GM03348 (cell line): Measurements from ENCODE around the gene ZHX3.

Source experiments
- DNase-seq: peaks from one replicate; pipeline ENCODE4 v3.0.0; 2012; ENCODE audit warnings: low spot score

ZHX3 gene

GRCh38 chr20:41222703-41223102 is 94.8 kb downstream of the ZHX3 start:
- peak; percentile 34 for DNase-seq

DNA sequence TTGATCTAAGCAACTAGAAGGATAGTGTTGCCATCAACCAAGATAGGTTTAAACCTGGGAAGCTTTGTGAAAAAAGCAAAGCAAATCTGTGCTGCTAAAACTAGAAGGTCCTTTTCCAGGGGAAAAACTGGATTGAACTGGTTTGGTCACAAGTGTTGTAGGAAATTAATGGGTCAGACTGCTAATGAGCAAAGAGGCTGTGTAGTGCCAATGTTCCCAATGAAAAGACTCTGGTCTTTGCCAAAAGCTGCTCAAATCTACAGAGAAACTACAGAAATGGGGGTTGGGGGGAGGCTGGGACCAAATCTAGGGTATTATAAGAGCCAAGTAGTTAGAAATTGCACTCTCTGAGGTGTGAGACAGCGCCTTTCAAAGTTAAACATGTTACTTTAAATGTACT is 95.2 kb downstream of the ZHX3 start:
- no peak for DNase-seq

- no peak for DNase-seq
Measured at GRCh38 chr20:41221614-41222218, 95.8 kb downstream of the ZHX3 start.

DNA sequence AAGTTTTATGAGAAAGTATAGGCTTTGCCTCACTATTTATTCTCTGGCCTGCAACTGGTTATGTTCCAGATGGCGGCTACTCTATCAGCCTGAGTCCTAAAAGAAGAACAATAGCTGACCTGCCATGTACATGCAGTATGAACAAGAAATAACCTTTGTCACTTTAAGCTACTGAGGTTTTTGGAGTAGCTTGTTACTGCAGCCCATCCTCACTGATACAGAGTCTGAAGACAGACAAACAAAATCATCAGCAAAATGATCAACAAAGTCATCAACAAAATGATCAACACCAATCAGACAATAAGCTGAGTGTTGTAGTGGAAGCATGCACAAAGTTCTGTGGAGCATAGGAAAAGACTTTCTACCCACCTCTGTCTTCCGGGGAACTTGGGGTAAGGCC is 97.7 kb downstream of the ZHX3 start:
- DNase-seq, result no peak

GRCh38 chr20:41218466-41218865 is 99.1 kb downstream of the ZHX3 start:
- peak; percentile 72 for DNase-seq

- no peak for DNase-seq
Measured at GRCh38 chr20:41217422-41217821, 100.1 kb downstream of the ZHX3 start.

DNA sequence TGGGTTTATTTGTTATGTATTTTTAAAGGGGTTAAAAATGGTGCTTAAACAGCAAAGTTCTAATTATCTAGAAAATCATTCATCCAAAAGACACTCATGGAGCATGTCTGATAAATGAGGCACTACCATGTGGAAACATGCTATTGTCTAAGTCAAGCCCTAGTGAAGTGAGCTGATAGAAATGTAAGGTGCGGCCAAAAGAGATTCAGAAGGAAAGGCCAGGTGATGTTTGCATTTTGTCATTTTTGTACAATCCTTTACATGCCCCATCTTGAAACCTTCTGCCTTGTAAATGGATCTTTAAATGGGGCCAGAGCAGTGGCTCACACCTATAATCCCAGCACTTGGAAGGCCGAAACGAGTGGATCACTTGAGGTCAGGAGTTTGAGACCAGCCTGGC is 102.9 kb downstream of the ZHX3 start:
- no peak for DNase-seq

DNA sequence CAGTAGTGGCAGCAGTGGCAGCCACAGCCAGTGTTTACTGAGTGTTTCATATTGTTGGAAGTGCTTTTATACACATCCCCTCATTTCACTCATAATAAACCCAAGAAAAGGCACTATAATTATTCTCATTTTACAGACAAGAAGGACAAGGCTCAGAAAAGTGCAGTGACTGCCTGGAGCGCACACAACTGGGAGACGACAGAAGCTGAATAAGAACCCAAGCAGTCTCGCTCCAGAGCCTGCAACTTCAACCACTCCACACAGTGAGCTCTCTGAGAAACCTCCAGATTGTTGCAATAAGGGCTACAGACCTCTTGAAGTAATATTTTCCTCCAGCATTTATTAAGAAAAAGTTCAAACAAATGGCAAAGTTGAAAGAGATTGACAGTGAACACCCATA is 103.3 kb downstream of the ZHX3 start:
- no peak for DNase-seq

GRCh38 chr20:41213150-41213820 is 104.2 kb downstream of the ZHX3 start:
- peak; percentile 22 for DNase-seq

DNA sequence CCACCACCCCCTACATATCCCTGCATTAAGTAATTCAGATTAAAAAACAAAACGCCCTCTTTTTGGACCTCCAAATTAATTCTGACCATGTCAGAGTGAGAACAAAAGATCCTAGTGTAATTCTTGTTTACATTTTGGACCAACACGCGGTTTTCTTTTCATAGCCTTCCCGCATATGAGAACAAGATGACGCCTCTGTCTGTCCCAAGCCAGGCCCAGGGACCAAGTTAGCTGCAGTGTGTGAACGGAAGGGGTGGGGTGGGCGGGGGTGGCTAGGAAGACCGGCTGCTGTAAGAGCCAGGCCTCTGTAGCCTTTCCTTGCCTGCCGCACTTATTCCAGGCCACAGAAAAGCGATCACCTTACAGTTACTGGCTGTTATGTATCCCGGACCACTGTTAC is 112.2 kb downstream of the ZHX3 start:
- no peak for DNase-seq

DNA sequence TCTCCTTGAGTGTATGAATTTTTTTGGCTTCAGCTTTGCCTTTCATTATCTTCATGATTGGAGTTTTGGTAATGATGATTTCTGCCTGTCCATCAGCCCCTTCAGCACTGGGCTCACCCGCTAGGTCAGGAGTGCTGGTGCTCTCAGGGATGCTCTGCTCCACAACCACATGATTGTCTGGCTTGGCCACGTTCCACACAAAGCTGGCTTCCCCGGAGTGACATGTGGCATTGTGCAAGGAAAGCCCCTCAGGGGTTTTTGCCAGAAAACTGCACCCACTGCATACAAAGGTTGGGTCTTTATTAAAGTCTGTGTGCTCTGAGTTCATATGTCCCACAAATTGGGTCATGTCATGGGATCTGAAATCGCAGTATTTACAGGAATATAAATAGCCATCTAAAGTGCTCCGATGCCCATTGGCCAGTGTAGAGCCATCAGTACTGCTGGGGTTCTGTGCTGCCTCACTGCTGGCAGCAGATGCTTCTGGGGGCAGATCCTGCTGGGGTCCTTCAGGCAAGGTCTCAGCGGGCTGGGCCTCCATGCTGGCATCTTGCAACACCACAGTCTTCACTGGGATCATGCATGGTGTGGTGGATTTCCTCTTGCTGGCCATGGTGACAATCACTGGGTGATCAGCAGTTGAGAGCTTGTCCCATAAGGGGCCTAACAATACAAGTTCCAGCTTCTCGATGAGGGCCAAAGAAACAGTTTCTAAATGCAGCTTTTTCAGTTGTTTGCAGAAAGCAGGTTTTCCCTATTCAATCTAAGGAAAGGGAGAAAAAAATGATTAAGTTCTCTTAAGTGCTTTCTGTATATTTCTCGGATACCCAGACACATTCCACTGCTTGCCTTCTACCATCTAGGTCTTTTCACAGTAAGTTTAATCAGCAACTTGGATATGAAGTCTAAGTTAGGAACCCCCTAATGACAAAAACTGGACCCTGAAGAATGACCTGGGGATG is 112.9 kb downstream of the ZHX3 start:
- no peak for DNase-seq

DNA sequence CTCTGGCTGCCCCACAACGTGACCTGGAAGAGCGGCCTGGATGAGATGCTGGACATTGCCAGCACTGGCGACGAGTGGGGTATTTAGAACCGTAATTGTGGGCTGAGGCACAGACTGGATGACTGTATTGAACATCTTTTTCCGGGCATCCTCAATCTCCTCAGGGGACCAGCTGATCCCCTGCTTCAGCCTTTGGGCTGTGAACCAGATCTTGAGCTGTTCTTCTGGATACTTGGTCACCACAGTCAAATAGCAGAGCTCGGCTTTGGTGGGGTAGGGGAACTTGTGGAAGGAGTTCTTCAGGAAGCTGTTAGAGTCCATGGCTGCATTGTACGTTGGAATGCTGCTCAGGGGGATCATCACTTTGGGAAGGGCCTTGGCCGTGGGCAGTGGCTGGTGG is 113.9 kb downstream of the ZHX3 start:
- no peak for DNase-seq

- no peak for DNase-seq
Measured at GRCh38 chr20:41202426-41202825, 115.1 kb downstream of the ZHX3 start.

- no peak for DNase-seq
Measured at GRCh38 chr20:41201760-41202159, 115.8 kb downstream of the ZHX3 start.

DNA sequence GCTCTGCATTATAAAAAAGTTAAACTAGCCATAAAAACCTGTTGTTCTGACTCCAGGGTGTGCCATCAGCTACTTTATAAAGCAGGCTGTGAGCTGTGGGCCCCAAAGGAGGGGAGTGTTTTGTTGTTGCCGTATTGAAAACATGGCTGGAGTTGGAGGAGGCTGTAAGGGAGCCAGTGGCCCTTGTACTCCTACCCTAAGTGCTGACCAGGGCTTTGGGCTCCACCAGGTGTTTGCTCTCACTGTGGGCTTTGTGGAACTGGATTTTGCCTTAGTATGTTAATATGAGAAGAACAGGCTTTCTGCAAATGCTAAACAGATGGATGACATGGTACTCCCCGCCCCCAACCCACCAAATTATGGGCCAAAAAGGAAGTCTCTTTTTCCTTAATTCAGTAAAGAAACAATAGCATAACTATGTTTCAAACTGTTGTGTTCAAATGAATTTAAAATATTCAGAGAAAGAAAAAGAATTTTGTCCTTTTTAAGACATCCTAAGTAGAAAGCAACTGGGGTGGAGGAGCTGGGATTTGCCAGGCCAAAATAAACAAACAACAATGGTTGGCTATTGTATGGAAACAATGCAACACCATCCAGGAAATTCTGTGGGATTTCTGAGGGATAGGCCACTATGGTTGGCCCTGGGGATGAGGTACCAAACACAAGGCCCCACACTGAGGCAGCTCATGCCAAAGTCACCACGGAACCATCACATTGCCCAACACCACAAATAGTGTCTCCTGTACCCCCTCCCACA is 116.9 kb downstream of the ZHX3 start:
- DNase-seq, result no peak

DNA sequence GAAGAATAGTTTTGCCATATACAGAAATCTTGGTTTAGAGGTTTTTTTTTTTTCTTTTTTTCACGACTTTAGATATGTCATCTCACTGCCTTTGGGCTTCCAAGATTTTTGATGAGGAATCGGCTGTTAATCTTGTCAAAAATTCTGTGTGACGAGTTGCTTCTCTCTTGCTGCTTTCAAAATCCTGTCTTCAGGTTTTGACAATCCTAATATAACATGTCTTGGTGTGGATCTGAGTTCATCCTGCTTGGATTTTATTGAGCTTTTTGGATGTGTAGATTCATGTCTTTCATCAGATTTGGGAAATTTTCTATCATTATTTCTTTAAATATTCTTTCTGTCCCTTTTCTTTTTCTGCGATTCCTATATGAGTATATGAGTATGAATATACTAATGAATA is 119.1 kb downstream of the ZHX3 start:
- DNase-seq, result no peak

DNA sequence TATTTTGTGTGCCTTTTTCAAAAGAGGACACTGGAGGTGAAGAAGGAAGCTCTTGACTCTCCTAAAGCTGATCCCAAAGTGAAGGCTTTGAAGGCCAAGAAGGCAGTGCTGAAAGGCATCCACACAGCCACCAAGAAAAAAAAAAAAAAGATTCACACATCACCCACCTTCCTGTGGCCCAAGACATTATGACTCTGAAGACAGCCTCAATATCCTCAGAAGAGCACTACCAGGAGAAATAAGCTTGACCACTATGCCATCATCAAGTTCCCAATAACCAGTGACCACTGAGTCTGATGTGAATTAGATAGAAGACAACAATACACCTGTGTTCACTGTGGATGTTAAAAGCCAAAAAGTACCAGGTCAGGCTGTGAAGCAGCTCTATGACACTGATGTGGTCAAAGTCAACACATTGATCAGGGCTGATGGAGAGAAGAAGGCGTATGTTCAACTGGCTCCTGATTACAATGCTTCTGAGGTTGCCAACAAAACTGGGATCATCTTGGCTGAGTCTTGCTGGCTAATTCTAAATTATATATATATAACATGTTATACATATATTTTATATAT is 120.8 kb downstream of the ZHX3 start:
- DNase-seq, result no peak

DNA sequence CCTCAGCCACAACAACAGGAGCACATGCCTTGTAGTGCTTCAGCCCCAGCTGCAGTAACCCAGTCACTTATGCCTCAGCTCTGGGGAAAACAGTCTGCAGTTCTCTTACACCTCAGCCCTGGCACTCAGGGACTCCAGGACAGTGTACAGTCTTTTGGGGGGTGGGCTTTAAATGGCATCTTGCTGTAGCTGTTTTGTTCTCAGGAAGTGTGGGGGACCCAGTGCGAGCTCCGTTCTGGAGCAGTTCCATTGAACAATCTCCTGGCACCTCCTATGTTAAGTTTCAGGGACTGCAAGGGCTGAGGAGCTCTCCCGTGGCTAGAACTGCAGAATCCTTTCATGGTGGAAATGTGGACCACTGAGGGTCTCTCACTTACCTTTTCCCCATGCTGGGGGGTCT is 125.0 kb downstream of the ZHX3 start:
- DNase-seq, result no peak

DNA sequence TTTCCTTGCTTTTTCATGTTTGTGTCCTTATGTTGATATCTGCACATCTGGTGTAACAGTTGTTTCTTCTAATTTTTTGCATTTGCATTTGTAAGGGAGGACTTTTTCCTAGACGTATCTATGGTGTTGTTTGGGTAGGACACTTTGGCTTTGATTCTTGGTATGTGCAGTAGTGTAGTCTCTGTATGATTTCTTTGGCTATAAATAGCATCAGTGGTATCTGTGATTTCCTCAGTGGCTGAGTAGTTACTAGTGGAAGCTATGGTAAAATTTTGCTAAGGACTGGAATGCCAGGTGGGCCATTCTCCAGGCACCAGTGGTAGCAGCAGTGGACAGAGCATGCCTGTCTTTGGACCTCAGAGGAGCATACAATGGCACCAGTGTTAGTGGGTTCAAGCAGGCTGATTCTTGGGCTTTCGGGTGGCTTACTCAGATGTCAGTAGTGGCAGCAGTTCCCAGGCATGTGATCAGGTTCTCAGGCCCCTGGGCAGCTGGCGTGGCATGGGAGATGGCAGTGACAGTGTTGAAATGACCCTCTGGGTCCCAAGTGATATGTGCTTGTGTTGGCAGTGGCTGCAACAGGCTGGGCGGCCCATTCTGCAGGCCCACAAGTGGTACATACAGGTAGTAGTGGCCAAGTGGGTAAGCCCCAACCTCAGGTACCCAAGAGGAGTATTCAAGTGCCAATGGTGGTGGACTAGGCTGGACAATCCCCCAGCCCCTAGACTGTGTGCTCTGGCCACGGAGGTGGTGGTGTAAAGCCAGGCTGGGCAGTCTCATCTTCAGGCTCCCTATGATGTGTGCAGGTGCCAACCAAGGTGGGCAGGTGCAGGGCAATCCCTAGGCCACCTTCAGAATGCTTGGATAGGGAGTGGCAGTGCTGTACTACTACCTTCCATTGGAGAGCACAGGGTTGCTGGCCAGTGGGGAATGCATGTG is 125.7 kb downstream of the ZHX3 start:
- DNase-seq, result no peak

DNA sequence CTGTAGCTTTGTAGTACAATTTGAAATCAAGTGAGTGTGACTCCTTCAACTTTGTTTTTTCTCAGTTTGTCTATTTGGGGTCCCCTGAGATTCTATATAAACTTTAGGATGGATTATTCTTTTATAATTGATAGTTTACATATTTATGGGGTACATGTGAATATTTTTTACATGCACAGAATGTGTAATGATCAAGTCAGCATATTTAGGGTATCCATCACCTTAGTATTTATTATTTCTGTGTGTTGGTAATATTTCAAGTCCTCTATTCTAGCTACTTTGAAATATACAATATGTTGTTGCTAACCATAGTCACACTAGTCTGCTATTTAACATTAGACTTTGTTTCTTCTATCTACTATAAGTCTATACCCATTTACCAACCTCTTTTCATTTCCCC is 129.9 kb downstream of the ZHX3 start:
- no peak for DNase-seq
